GM06990 (cell line): ENCODE measurements around the gene SH3BP4.

Experiments used
- DNase-seq: peaks from one replicate; pipeline ENCODE4 v3.0.0-alpha.2; 2011; ENCODE audit not compliant: insufficient read length; ENCODE audit errors: extremely low read depth
- H3K27me3 ChIP-seq: replicated peaks from 2 replicates; pipeline ENCODE4 v1.6.0; 2011; ENCODE audit warnings: low read length; ENCODE audit not compliant: control insufficient read depth, insufficient read depth
- H3K36me3 ChIP-seq: 2 replicates; pipeline ENCODE4 v1.5.1; 2011; ENCODE audit warnings: low read length; ENCODE audit not compliant: control insufficient read depth, insufficient read depth
- H3K4me3 ChIP-seq: replicated peaks from 2 replicates; pipeline ENCODE4 v1.5.1; 2011; ENCODE audit warnings: low read depth, mild to moderate bottlenecking, control low read depth, low read length
- TF ChIP-seq, protein P1 (sequence below): IDR thresholded peaks from 2 replicates; pipeline ENCODE4 v1.5.1; 2011; ENCODE audit warnings: low read length, control low read depth, mild to moderate bottlenecking, inconsistent platforms; ENCODE audit not compliant: insufficient read depth, poor library complexity, severe bottlenecking

Gene SH3BP4

GRCh38 chr2:234958746-234959395, 7.1 kb downstream of the SH3BP4 start:
- H3K4me3 ChIP-seq: no peak overlapping the region
- H3K27me3 ChIP-seq: no peaks in the 10 kb centered on the region; the same call in 1 of the 2 replicates
- no peaks in the 10 kb centered on the region for H3K36me3 ChIP-seq
- DNase-seq: no peak
- TF ChIP-seq, protein P1, sequence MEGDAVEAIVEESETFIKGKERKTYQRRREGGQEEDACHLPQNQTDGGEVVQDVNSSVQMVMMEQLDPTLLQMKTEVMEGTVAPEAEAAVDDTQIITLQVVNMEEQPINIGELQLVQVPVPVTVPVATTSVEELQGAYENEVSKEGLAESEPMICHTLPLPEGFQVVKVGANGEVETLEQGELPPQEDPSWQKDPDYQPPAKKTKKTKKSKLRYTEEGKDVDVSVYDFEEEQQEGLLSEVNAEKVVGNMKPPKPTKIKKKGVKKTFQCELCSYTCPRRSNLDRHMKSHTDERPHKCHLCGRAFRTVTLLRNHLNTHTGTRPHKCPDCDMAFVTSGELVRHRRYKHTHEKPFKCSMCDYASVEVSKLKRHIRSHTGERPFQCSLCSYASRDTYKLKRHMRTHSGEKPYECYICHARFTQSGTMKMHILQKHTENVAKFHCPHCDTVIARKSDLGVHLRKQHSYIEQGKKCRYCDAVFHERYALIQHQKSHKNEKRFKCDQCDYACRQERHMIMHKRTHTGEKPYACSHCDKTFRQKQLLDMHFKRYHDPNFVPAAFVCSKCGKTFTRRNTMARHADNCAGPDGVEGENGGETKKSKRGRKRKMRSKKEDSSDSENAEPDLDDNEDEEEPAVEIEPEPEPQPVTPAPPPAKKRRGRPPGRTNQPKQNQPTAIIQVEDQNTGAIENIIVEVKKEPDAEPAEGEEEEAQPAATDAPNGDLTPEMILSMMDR: no peak

- no peaks in the 10 kb centered on the region for H3K36me3 ChIP-seq
- no peaks in the 10 kb centered on the region for H3K27me3 ChIP-seq
- no peak overlapping the region for H3K4me3 ChIP-seq
- no peak for DNase-seq
- TF ChIP-seq, protein P1: no peak
These were observed 8.6 kb downstream of the SH3BP4 start for GRCh38 chr2:234960175-234961088.

- TF ChIP-seq, protein P1: no peak
- Histone ChIP-seq H3K36me3 (no peaks in the 10 kb centered on the region), H3K4me3 (no peak overlapping the region), H3K27me3 (no peaks in the 10 kb centered on the region)
- DNase-seq: no peak
These were observed 10.0 kb downstream of the SH3BP4 start for GRCh38 chr2:234961784-234962183.

DNA sequence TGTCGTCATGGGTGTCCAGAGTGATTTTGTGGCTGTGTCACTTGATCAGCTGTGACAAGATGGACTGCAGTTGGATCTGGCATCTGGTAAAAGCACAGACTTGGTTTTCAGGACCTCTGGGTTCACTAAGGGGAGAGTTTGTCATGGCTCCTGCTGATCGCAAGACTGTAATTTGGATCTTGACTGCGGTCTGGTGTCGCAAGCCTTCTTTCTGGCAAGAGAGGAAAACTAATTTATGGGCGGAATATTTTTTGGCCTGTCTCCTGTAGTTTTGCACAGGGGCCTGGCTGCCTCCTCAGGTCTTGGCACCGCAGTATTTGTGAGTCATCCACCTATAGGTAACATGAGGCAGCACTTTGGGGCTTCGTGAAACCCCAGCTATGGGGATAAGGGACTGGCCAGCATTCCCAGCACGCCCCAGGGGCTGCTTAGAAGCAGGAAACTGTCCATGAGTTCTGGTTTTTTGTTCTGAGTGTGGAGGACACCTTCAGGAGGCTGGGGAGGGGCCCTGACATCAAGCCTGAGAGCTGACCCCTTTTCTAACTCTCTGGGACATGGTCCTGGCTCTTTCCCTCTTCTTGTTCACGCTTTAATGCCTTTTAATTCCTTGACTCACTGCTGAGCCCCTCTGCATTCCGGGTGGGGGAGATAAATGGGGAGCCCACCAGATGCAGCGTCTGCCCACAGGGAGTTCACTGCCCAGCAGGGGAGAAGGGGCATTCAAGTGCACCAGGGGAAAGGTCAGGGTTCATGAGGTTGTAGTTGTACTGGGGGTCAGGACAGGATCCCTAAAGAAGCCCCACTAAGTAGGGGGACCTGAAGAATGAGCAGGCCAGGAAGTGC, 12.2 kb downstream of the SH3BP4 start:
- no peaks in the 10 kb centered on the region for H3K27me3 ChIP-seq
- DNase-seq: no peak
- no peaks in the 10 kb centered on the region for H3K36me3 ChIP-seq
- H3K4me3 ChIP-seq: no peak overlapping the region
- TF ChIP-seq, protein P1: no peak

DNA sequence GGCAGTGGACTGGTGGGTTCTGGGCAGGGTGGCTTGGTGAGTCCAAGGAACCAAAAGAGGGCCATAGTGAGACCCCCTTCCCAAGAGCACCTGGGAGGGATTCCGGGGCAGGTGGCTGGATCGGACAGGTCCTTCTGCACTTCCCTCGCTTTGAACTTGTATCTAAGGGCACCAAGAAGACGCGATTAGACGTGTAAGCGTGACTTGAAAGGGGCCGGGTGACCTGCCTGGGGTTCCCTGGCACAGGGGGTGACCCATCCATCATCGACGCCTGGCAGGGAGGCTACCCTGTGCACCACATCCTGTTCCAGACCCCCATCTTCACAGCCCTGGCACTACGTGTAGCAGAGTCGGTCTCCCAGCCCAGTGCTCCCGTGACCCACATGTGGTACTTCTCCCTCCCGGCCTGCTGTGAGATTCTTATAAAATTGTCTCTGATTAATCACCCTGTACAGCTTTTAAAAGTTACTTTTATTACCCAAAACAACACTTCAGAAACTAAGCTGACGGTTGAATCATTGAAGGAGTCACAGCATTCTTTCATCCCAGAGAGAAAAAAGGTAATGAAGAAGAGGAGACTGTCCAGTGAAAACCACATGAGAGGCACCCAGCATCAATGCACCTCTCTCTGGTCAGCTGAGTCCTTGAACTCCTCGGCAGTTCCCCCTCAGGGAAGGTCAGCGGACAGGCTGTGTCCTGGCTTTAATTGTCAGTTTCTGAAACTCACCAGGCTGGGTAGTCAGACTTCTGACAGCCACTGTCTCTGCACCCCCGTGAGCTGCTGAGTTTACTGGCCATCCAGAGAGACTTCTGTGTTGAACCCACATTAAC, 13.0 kb downstream of the SH3BP4 start:
- Histone ChIP-seq H3K27me3 (no peaks in the 10 kb centered on the region), H3K4me3 (no peak overlapping the region), H3K36me3 (no peaks in the 10 kb centered on the region)
- TF ChIP-seq, protein P1: no peak
- DNase-seq: no peak
